ENCODE results near the gene DIP2C.

GRCh38 chr10:369684-370448 lies 319.6 kb downstream of the DIP2C start:
- TF ChIP-seq, protein P1, sequence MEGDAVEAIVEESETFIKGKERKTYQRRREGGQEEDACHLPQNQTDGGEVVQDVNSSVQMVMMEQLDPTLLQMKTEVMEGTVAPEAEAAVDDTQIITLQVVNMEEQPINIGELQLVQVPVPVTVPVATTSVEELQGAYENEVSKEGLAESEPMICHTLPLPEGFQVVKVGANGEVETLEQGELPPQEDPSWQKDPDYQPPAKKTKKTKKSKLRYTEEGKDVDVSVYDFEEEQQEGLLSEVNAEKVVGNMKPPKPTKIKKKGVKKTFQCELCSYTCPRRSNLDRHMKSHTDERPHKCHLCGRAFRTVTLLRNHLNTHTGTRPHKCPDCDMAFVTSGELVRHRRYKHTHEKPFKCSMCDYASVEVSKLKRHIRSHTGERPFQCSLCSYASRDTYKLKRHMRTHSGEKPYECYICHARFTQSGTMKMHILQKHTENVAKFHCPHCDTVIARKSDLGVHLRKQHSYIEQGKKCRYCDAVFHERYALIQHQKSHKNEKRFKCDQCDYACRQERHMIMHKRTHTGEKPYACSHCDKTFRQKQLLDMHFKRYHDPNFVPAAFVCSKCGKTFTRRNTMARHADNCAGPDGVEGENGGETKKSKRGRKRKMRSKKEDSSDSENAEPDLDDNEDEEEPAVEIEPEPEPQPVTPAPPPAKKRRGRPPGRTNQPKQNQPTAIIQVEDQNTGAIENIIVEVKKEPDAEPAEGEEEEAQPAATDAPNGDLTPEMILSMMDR (IDR thresholded peaks at IDR 0.05), result no peak
- TF ChIP-seq POLR2A (IDR thresholded peaks at IDR 0.05) (no peak), POLR2AphosphoS5 (IDR thresholded peaks at IDR 0.05; ENCODE audit: insufficient read depth in 1 of 2, low read depth in 1 of 2) (no peak)
